Inflammatory macrophage treated with lipopolysaccharide for 1 hour (primary cell): ENCODE data around the gene GSTM4.
"Not testable (repeated sequence)": the region's sequence is repeated elsewhere in the genome, so short reads cannot be mapped to it uniquely, and the experiment has no call there.

Experiments used
- DNase-seq, 2 donors: peaks; one replicate each; pipeline ENCODE4 v3.0.0-alpha.2; 2020 to 2022

Gene GSTM4

DNA sequence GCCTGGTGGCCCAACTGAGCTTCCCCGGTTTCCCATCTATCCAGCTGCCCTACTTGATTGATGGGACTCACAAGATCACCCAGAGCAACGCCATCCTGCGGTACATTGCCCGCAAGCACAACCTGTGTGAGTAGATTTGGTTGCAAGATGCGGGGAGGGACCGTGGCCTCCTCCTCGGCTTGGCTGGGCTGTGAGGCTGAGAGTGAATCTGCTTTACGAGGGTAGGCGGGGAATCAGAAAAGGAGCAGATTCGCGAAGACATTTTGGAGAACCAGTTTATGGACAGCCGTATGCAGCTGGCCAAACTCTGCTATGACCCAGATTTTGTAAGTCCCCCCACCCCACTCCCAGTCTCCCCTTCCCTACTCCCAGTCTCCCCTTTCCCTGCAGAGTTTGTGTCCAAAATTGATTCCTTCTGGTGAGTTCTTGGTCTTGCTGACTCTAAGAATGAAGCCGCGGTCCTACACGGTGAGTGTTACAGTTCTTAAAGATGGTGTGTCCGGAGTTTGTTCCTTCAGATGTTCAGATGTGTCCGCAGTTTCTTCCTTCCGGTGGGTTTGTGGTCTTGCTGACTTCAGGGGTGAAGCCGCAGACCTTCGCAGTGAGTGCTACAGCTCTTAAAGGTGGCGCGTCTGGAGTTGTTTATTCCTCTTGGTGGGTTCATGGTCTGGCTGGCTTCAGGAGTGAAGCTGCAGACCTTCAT is 13.5 kb downstream of the GSTM4 start:
- DNase-seq = no peak

DNA sequence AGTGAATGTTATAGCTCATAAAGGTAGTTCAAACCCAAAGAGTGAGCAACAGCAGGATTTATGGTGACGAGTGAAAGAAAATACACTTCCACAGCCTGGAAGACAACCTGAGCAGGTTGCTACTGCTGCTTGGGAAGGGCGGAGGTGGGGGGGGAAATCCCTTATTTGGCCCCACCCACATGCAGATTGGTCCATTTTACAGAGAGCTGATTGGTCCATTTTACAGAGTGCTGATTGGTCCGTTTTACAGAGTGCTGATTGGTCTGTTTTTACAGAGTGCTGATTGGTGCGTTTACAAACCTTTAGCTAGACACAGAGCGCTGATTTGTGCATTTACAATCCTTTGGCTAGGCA is 14.0 kb downstream of the GSTM4 start:
- DNase-seq = not testable (repeated sequence)

DNA sequence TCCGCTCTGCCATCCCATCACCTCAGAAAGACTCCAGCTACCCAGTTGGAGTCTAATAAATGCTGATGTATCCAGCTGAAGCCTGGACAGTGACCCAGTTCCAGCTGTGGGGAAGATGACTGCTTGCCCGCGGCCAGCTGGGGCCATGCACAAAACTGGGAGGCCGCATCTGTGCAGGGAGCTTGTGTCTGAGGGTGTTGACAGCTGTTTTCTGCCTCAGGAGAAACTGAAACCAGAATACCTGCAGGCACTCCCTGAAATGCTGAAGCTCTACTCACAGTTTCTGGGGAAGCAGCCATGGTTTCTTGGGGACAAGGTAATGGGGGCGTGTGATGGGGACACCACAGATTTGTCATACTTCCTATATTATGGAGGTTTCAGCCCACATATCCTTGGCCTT is 15.2 kb downstream of the GSTM4 start:
- no peak for DNase-seq

DNA sequence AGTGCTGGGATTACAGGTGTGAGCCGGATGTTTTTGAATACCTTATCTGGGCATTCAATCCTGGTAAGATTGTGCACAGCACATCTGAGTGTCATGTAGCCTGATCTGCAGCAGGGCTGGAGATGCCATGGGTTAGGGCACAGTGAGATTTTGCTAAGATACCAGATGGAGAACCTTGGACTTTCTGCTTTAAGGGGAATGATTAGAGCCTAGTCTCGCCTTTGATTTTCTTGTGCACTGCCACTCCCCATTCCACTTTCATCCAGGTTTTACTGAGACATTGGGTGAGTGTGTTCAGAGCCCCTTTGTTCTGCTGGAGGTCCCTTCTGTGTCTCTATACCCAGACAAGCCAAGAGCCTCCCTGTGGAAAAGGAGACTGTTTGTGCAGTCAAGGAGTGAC is 18.0 kb downstream of the GSTM4 start:
- not testable (repeated sequence) for DNase-seq

DNA sequence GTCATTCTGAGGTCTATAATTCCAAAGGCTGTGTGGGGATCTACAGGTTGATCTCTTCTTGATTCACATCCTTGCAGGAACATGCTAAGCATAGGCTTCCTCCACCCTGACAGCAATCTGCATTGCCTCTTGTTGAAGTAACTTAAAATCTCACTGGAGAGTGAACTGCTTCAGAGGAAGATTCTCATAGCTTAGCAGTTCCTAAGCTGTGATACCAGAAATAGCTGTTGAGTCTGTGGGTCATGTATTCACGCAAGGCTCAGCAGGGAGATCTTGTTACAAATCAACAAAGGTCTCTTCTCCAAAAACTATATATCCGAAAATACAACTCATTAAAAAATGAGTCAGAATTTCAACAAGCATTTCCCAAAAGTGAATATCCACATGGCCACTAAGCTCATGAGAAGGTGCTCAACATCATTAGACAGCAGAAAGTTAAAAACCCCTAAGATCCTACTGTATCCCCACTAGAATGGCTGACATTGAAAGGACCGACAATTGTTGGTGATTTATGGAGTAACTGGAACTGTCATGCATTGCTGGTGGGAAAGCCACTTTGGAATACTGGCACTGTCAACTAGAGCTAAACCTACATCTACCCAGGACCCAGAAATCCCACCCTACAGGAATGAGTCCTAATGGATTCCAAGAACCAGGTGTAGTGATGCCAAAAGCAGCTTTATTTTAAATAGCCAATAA is 20.9 kb downstream of the GSTM4 start:
- DNase-seq = not testable (repeated sequence)

DNA sequence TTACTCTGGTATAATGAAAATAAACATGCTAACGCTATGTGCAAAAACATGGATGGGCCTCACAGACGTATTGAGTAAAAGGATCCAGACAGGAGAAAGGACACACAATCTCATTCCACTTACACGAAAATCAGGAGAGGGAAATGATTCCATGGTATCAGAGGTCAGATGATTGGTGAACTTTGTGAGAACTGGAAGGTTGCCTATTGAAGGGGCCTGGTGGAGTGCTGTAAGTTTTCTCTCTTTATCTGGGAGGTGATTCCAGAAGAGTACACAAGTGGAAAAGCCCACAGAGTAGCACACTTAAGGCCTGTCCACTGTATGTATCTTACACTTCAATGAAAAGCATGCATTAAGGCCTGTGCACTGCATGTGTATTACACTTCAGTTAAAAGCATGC is 21.6 kb downstream of the GSTM4 start:
- no peak for DNase-seq

DNA sequence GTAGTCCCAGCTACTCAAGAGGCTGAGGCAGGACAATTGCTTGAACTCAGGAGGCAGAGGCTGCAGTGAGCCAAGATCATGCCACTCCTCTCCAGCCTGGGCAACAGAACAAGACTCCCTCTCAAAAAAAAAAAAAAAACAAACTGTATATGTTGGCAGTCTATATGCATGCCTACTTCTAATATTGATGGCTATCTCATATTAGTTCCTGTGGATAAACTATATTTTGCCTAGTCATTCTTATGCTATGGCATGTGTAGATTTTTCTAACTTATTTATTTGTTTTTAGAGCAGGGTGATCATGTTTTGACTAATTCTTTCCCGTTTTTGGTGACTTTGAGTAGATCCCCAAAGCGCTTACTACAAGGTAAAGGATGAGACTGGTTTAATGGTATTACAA is 22.7 kb downstream of the GSTM4 start:
- not testable (repeated sequence) for DNase-seq

DNA sequence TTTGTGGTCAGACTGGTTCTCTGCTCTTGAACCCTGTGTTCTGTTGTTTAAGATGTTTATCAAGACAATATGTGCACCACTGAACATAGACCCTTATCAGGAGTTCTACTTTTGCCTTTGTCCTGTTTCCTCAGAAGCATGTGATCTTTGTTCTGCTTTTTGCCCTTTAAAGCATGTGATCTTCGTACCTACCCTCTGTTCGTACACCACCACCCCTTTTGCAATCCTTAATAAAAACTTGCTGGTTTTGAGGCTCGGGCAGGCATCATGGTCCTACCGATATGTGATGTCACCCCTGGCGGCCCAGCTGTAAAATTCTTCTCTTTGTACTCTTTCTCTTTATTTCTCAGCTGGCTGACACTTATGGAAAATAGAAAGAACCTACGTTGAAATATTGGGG is 28.9 kb downstream of the GSTM4 start:
- peak in 1 of 2 donors; percentile 45 for DNase-seq

DNA sequence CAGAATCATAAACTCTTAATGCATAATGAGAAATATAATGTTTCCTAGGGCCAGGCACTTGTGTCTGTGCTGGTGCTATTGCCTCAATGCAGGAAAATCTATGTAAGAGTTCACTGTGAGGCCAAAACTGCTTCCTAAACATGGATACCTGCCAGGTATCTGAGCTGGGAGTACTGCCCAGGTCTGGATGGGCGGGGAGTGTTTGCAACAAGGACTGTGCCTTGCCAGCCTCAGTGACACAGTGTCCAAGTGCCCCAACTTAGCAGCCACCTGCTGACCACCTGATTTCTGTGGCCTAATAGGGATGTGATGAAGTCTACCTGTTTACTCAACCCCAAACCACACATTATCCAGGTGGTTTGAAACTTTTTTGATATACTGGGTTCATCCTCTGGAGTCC is 29.5 kb downstream of the GSTM4 start:
- not testable (repeated sequence) for DNase-seq

DNA sequence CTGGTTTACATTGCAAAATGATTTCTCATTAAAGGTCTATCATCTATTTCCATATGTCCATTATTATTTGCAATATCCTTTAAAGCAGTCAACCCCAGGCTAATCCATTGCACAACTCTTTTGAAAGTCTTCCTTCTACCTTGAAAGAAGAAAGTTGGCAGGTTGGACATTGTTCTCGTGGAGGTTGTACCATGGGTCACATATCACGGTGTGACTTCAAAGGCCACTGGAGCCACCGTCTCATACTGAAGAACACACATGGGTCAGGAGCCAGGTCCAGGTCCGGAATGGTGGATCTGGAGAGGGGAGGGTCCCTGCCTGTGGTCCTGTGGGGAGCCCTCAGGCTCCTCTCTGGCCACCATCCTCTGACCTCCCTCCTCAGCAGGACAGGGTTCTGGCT is 30.0 kb downstream of the GSTM4 start:
- DNase-seq = not testable (repeated sequence)

DNA sequence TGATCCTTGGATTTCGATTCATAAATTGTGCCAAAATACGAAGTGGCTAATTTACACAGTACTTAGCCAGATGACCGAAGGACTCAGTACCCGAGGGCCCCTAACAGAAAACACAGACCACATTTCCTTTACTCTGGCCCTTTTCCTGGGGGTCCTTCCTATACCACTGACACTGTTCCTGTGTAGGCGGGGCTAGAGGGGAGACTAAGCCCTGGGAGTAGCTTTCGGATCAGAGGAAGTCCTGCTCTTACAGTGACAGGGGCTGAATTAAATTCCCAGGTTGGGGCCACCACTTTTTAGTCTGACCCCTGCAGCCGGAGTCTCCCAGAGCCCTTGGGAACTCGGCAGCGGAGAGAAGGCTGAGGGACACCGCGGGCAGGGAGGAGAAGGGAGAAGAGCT is 31.2 kb downstream of the GSTM4 start:
- DNase-seq = not testable (repeated sequence)

DNA sequence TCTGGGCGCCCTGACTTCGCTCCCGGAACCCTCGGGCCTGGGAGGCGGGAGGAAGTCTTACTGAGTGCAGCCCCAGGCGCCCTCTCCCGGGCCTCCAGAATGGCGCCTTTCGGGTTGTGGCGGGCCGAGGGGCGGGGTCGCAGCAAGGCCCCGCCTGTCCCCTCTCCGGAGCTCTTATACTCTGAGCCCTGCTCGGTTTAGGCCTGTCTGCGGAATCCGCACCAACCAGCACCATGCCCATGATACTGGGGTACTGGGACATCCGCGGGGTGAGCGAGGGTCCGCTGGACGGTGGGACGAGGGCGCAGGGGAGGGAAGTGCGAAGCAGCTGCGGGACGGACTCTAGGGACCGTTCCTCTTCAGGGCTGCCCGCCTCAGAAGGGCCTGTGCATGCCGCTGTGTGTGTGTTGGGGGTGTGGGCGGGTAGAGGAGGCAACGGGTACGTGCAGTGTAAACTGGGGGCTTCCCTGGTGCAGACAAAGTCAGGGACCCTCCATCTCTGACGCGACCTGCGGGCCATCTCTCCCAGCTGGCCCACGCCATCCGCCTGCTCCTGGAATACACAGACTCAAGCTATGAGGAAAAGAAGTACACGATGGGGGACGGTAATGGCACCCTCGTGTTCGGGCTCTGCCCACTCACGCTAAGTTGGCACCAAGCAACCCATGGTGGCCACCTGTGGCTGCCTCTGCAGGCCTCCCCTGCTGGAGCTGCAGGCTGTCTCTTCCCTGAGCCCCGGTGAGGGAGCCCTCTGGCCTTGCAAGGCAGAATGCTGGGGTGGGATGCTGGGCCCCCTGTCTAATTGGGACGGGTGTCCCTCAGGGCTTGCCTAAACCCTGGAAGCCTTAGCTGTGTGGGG is 32.0 kb downstream of the GSTM4 start, which contains the start of gene GSTM1:
Gene GSTM1 (plus strand): TSS at position 177 of the 859 bp plus-strand sequence. CDS start 57 bp downstream, at position 234.
- peak; percentile 63 to 87 for DNase-seq

DNA sequence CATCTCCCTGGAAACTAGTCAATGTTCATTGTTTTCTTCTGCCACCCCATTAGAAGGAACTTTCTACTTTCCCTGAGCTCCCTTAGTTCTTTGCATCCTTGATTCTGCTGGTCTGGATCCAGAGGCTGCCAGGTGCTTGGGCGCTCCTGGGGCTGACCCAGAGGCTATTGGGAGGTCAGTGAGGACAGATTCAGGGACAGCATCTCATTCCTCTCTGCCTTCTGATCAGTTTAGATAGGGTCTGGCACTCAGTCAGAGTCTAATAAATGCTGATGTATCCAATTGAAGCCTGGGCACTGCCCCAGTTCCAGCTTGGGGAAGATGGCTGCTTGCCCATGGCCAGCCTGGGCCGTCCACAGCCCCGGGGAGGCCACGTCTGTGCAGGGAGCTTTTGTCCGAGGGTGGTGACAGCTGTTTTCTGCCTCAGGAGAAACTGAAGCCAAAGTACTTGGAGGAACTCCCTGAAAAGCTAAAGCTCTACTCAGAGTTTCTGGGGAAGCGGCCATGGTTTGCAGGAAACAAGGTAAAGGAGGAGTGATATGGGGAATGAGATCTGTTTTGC is 34.0 kb downstream of the GSTM4 start:
- DNase-seq = no peak

DNA sequence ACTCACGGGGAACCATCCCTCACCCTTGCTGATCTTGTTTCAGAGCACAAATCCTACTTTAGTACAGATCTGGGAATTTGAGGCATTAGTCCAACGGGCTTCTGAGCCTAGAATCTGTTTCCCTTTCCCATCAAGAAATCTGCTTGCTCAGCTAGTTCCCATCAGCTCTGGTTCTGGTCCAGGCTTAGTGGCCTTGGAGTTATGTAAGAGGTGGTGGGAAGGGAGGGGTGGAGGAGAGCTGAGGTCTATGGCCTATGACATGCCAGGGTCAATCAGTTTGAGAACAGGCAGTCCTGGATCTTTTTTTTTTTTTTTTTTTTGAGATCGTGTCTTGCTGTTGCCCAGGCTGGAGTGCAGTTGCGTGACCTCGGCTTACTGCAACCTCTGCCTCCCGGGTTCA is 35.9 kb downstream of the GSTM4 start:
- peak in 1 of 2 donors; percentile 17 for DNase-seq

DNA sequence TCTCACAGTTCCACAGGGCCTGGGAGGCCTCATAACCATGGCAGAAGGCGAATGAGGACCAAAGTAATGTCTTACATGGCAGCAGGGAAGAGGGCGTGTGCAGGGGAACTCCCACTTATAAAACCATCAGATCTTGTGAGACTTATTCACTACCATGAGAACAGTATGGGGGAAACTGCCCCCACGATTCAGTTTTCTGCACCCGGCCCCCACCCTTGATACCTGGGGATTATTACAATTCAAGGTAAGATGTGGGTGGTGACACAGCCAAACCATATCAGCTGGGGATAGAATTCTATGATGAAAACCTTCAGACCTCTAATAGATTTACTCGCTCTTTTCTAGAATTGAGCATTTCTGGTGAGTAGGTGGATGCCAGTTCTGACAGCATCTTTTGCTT is 38.5 kb downstream of the GSTM4 start:
- peak in 1 of 2 donors; percentile 19 for DNase-seq

DNA sequence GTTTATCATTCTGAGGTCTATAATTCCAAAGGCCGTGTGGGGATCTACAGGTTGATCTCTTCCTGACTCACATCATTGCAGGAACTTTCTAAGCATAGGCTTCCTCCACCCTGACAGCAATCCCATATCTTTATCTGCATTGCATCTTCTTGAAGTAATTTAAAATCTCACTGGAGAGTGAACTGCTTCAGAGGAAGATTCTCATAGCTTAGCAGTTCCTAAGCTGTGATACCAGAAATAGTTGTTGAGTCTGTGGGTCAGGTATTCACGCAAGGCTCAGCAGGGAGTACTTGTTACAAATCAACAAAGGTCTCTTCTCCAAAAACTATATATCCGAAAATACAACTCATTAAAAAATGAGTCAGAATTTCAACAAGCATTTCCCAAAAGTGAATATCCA is 39.2 kb downstream of the GSTM4 start:
- not testable (repeated sequence) for DNase-seq

DNA sequence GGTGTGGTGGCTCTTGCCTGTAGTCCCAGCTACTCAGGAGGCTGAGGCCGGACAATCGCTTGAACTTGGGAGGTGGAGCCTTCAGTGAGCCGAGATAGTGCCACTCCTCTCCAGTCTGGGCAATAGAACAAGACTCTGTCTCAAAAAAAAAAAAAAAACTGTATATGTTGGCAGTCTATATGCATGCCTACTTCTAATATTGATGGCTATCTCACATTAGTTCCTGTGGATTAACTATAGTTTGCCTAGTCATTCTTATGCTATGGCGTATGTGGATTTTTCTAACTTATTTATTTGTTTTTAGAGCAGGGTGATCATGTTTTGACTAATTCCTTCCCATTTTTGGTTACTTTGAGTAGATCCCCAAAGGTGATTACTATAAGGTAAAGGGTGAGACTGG is 41.2 kb downstream of the GSTM4 start:
- DNase-seq = no peak

DNA sequence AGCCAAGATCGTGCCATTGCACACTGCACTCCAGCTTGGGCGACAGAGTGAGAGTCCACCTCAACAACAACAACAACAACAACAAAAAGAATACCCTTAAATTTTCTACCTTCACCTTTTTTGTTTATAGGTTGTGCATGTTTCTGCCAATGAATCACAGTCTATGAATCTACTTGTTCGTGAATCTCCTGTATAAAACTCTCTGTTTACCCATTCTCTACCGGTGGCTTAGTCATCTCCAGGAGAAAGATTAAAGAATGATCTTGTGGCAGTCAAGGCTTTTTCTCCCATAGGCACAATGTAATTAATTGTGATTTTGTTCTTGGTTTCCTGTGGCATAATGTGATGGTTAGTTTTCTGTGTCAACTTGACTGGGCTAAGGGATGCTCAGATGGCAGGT is 42.0 kb downstream of the GSTM4 start:
- DNase-seq = not testable (repeated sequence)

DNA sequence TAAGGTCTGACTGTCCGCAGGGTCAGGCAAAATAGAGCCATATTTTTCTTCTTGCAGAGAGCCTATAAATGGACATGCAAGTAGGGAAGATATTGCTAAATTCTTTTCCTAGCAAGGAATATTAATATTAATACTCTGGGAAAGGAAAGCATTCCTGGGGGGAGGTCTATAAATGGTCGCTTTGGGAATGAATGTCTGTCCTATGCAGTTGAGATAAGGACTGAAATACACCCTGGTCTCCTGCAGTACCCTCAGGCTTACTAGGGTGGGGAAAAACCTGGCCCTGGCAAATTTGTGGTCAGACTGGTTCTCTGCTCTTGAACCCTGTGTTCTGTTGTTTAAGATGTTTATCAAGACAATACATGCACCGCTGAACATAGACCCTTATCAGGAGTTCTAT is 47.0 kb downstream of the GSTM4 start:
- DNase-seq = not testable (repeated sequence)

DNA sequence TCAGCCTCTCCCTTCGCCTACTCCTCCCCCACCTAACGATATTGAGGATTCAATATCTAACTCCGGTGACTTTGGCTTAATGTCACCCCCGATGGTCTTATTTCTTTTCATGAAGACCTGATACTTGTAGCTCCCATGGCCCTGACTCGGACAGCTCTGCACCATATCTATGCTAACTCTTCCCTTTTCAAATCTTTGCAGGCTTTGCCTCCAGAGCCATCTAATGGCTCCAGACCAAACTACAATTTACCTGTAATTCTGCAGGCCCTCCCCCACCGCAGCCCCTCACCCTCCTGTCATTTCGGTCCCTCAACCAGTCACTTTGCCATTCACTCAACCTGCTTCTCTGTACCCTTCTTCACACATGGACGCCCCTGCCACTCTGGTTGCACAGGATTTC is 48.3 kb downstream of the GSTM4 start:
- no peak for DNase-seq

DNA sequence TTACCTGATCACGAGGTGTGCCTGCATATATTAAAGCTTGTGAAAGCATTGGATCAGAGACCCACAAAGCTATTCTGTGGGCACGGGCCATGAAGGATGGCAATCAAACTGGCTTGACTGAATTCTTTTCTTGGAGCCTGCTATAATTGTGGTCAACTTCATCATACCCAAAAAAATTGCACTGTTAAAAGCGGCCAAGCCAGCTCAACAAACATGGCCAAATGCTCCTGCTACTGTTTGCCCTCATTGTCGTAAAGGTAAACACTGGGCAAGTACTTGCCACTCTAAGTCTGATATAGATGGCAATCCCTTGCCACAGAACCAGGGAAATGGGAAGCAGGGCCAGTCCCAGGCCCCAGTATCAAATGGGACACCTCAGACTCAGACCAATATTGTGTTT is 49.5 kb downstream of the GSTM4 start:
- no peak for DNase-seq

DNA sequence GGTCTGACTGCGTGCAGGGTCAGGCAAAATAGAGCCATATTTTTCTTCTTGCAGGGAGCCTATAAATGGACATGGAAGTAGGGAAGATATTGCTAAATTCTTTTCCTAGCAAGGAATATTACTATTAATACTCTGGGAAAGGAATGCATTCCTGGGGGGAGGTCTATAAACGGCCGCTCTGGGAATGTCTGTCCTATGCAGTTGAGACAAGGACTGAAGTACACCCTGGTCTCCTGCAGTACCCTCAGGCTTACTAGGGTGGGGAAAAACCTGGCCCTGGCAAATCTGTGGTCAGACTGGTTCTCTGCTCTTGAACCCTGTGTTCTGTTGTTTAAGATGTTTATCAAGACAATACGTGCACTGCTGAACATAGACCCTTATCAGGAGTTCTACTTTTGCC is 53.0 kb downstream of the GSTM4 start:
- not testable (repeated sequence) for DNase-seq

DNA sequence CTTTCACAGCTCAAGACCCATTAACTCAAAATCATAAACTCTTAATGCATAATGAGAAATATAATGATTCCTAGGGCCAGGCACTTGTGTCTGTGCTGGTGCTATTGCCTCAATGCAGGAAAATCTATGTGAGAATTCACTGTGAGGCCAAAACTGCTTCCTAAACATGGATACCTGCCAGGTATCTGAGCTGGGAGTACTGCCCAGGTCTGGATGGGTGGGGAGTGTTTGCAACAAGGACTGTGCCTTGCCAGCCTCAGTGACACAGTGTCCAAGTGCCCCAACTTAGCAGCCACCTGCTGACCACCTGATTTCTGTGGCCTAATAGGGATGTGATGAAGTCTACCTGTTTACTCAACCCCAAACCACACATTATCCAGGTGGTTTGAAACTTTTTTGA is 53.9 kb downstream of the GSTM4 start:
- not testable (repeated sequence) for DNase-seq
